GM21576 (cell line): Measurements from ENCODE around the gene NCK2.

Source experiments
- ATAC-seq: cut with Tn5 transposase; IDR thresholded peaks from one replicate; pipeline ENCODE4 v1.9.1; 2021; ENCODE audit warnings: mild to moderate bottlenecking, moderate library complexity; ENCODE audit not compliant: unreplicated experiment

The NCK2 gene

GRCh38 chr2:105841551-105841950 lies 96.8 kb downstream of the NCK2 start:
- ATAC-seq: no peak

- ATAC-seq: no peak
Measured at GRCh38 chr2:105842555-105842954, 97.8 kb downstream of the NCK2 start.

- ATAC-seq: no peak
Measured at GRCh38 chr2:105843476-105844374, 99.0 kb downstream of the NCK2 start.

GRCh38 chr2:105845976-105846375 lies 101.3 kb downstream of the NCK2 start:
- ATAC-seq: no peak

GRCh38 chr2:105847056-105847455 lies 102.3 kb downstream of the NCK2 start:
- ATAC-seq: no peak

GRCh38 chr2:105848367-105848766 lies 103.7 kb downstream of the NCK2 start:
- ATAC-seq: no peak

GRCh38 chr2:105849431-105850179 lies 104.9 kb downstream of the NCK2 start:
- ATAC-seq: no peak

GRCh38 chr2:105852066-105852465 lies 107.4 kb downstream of the NCK2 start:
- ATAC-seq: no peak

- no peak for ATAC-seq
Measured at GRCh38 chr2:105853354-105854088, 108.8 kb downstream of the NCK2 start.

- ATAC-seq: no peak
Measured at GRCh38 chr2:105854972-105855371, 110.3 kb downstream of the NCK2 start.

- ATAC-seq: no peak
Measured at GRCh38 chr2:105856581-105856980, 111.9 kb downstream of the NCK2 start.

- no peak for ATAC-seq
Measured at GRCh38 chr2:105857076-105857740, 112.5 kb downstream of the NCK2 start.

- ATAC-seq: no peak
Measured at GRCh38 chr2:105858868-105859693, 114.4 kb downstream of the NCK2 start.

- no peak for ATAC-seq
Measured at GRCh38 chr2:105859694-105859951, 114.9 kb downstream of the NCK2 start.

GRCh38 chr2:105860567-105860966 lies 115.9 kb downstream of the NCK2 start:
- no peak for ATAC-seq

- ATAC-seq: no peak
Measured at GRCh38 chr2:105861200-105861599, 116.5 kb downstream of the NCK2 start.

- ATAC-seq: no peak
Measured at GRCh38 chr2:105862843-105863242, 118.1 kb downstream of the NCK2 start.

GRCh38 chr2:105864262-105864661 lies 119.5 kb downstream of the NCK2 start:
- no peak for ATAC-seq

- no peak for ATAC-seq
Measured at GRCh38 chr2:105865222-105865913, 120.7 kb downstream of the NCK2 start.
